ENCODE results near the gene GTF3A.

Gene GTF3A

DNA sequence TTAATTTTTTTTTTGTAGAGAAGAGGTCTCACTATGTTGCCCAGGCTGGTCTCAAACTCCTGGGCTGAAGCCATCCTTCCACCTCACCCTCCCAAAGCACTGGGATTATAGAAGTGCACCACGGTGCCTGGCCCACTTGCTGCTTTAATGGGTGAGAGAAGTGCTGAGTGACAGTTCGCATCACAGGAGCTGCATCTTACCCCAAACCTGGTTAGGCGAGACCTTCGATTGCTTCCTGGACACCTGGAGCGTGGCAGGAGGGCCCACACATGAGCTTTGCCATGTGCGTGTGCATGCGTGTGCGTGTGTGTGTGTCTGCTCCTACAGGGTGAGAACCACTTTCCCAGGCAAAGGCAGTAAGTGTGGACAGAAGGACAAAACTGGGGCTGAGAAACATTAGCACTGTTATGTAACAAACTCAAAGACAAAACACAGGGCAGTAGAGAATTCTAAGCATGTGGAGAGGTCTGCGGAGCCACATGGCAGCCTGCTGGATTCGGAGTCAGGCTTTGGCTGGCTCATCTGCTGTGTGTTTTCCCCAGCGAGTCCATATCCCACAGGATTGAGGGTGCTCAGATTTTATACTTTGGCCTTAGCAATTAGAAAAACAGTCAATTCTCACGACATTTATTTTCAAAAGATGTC, 37.6 kb downstream of the GTF3A start:
- Histone ChIP-seq H3K9ac (no peak overlapping the region), H3K4me3 (ENCODE audit: low read depth, low read length) (no peak overlapping the region), H3K4me2 (ENCODE audit: low read length) (no peak overlapping the region), H3K9me3 (ENCODE audit: control insufficient read depth, low read length) (no peaks in the 10 kb centered on the region), H3K27me3 (ENCODE audit: control insufficient read depth, insufficient read depth, low read length) (no peaks in the 10 kb centered on the region), H2AFZ (no peak overlapping the region), H3K36me3 (ENCODE audit: control insufficient read depth, insufficient read depth, low read length) (no peaks in the 10 kb centered on the region), H3K4me1 (peaks cover 5% of the 10 kb centered on the region), H3K79me2 (no peaks in the 10 kb centered on the region), H3K27ac (no peak overlapping the region)
- TF ChIP-seq, protein P1, sequence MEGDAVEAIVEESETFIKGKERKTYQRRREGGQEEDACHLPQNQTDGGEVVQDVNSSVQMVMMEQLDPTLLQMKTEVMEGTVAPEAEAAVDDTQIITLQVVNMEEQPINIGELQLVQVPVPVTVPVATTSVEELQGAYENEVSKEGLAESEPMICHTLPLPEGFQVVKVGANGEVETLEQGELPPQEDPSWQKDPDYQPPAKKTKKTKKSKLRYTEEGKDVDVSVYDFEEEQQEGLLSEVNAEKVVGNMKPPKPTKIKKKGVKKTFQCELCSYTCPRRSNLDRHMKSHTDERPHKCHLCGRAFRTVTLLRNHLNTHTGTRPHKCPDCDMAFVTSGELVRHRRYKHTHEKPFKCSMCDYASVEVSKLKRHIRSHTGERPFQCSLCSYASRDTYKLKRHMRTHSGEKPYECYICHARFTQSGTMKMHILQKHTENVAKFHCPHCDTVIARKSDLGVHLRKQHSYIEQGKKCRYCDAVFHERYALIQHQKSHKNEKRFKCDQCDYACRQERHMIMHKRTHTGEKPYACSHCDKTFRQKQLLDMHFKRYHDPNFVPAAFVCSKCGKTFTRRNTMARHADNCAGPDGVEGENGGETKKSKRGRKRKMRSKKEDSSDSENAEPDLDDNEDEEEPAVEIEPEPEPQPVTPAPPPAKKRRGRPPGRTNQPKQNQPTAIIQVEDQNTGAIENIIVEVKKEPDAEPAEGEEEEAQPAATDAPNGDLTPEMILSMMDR (IDR thresholded peaks at IDR 0.05) = no peak

DNA sequence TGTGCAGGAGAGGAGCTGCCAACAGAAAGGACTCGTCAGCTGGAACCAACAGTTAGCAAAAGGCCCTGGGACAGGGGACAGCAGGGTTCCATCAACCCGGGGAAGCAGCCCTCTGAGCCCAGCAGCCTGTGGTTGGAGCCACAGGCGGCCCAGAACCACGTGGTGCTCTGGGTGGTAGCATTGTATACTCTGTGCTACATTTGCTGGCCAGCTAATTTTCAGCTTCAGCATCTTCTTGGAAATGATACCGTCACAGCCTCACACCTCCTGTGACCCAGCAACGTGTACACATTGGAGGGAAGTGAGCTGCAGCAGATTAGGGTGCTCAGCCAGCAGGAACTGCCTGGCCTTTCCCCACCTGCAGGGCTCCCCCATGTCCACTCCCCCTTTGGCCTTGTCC, 39.1 kb downstream of the GTF3A start:
- H3K79me2 ChIP-seq = no peaks in the 10 kb centered on the region
- TF ChIP-seq, protein P1 (IDR thresholded peaks at IDR 0.05) = no peak
- no peaks in the 10 kb centered on the region for H3K36me3 ChIP-seq (ENCODE audit: control insufficient read depth, insufficient read depth, low read length)
- no peak overlapping the region for H3K9ac ChIP-seq
- peaks cover 5% of the 10 kb centered on the region for H3K4me1 ChIP-seq
- no peak overlapping the region for H3K4me3 ChIP-seq (ENCODE audit: low read depth, low read length)
- H2AFZ ChIP-seq = no peak overlapping the region
- H3K27ac ChIP-seq = no peak overlapping the region
- no peak overlapping the region for H3K4me2 ChIP-seq (ENCODE audit: low read length)
- no peaks in the 10 kb centered on the region for H3K9me3 ChIP-seq (ENCODE audit: control insufficient read depth, low read length)
- H3K27me3 ChIP-seq (ENCODE audit: control insufficient read depth, insufficient read depth, low read length) = no peaks in the 10 kb centered on the region

DNA sequence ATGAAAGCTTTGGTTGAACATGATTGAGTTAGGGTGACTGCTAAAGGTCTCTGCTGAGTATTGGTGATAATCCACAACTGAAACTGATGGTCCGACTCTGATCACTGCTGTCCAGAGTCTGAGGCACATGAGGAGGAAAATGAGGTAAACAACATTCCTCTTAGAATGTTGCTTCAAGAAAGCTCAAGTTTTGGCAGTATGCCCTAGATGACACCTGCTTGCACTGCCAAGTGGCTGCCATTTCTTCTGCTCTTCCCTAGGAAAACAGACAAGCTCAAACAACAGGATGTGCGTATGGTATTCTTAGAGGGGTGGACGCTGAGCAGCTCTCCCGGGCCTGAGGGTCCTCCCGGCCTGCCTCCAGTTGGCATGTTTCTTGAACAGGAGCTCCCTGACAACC, 41.2 kb downstream of the GTF3A start:
- Histone ChIP-seq H3K79me2 (no peaks in the 10 kb centered on the region), H2AFZ (no peak overlapping the region), H3K27ac (no peak overlapping the region), H3K4me1 (peaks cover 5% of the 10 kb centered on the region), H3K9ac (no peak overlapping the region), H3K4me2 (ENCODE audit: low read length) (no peak overlapping the region), H3K36me3 (ENCODE audit: control insufficient read depth, insufficient read depth, low read length) (no peaks in the 10 kb centered on the region), H3K4me3 (ENCODE audit: low read depth, low read length) (no peak overlapping the region), H3K9me3 (ENCODE audit: control insufficient read depth, low read length) (no peaks in the 10 kb centered on the region), H3K27me3 (ENCODE audit: control insufficient read depth, insufficient read depth, low read length) (no peaks in the 10 kb centered on the region)
- TF ChIP-seq, protein P1 (IDR thresholded peaks at IDR 0.05) = no peak

DNA sequence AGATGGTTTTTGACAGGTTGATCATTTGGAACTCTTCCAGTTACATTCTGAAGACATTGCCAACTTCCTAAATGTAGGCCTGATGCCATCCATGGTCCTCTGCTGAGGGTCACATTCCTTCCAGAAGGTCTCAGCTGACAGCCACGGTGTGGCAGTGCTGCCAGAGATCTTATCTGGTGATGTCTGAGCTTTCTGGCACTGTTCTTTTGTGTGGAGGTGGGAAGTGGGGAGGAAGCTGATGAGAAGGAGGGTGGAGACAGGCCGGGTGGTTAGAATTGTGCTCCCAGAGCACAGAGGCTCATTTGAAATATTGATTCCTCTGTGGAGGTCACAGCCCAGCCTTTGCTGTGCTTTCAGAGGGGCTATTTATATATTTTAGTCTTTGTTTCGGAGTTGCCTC, 42.1 kb downstream of the GTF3A start:
- Histone ChIP-seq H3K27me3 (ENCODE audit: control insufficient read depth, insufficient read depth, low read length) (no peaks in the 10 kb centered on the region), H3K4me3 (ENCODE audit: low read depth, low read length) (no peak overlapping the region), H3K79me2 (no peaks in the 10 kb centered on the region), H3K36me3 (ENCODE audit: control insufficient read depth, insufficient read depth, low read length) (no peaks in the 10 kb centered on the region), H3K27ac (peak overlapping the region; percentile 54), H3K4me1 (peaks cover 5% of the 10 kb centered on the region), H3K9me3 (ENCODE audit: control insufficient read depth, low read length) (no peaks in the 10 kb centered on the region), H2AFZ (peak overlapping the region; percentile 62), H3K9ac (no peak overlapping the region), H3K4me2 (ENCODE audit: low read length) (peak overlapping the region; percentile 24)
- TF ChIP-seq, protein P1 (IDR thresholded peaks at IDR 0.05) = peak; percentile 7
